ENCODE data around the gene NUF2. TPM values are rescaled to one million over a fixed set of nuclear protein-coding genes. Genes with fewer than 3 reads are reported as not detected.
A peak's percentile ranks its signal among the peaks of the same experiment; 100 is the strongest.
"Not testable (repeated sequence)": the region's sequence is repeated elsewhere in the genome, so short reads cannot be mapped to it uniquely, and the experiment has no call there.

Gene NUF2
- total RNA-seq: 1 to 10 TPM in 1 of 2 donors, under 1 TPM in 1; 0.49 to 1.2 TPM
- polyA plus RNA-seq: 1 to 10 TPM in 1 of 2 donors, under 1 TPM in 1; 0.51 to 2.4 TPM
- long read RNA-seq, donor 1, partial matches to known transcripts: 0 of 3 reads
- long read RNA-seq, donor 1, other reads (novel, unspliced or antisense): 3 of 3 reads
- long read RNA-seq, donor 2, partial matches to known transcripts: 0 of 6 reads
- long read RNA-seq, donor 2, other reads (novel, unspliced or antisense): 5 of 6 reads

DNA sequence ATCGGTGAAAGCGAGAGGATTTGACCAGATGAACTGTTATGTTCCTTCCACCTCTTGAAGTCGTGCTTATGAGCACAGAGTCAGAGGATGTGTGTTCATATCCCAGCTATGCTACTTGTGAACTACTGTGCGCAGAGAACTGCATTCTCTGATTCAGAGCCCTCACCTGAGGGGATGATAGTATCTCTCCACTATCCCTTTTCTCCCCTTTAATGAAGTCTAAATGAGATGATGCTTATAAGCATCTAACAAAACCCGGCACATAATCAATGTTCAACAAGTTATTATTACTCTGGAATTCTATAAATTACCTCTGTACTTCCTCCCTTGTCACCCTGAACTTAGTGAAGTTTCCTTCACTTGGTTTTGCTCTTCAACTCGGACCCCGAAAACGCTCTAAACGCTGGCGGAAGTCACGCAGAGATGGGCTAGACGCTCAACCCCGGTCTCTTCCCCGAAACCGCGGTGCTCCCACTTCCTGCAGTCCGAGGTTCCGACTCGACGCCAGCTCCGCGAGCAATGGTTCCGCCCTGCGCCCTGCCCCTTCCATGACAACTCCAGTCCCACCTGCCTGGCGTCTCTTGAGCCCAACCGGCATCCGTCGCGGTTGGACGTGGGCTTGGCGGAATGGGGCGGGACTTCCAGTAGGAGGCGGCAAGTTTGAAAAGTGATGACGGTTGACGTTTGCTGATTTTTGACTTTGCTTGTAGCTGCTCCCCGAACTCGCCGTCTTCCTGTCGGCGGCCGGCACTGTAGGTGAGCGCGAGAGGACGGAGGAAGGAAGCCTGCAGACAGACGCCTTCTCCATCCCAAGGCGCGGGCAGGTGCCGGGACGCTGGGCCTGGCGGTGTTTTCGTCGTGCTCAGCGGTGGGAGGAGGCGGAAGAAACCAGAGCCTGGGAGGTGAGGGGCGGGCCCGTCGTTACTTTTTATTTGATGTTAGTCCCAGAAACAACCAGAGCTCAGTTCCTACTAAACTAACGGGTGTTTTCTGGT lies at the start of gene NUF2:
Gene NUF2 (plus strand): TSS at position 644 of the 995 bp plus-strand sequence. CDS start 4,098 bp downstream, outside the sequence.
- peak; percentile 99 for DNase-seq
- WGBS, 2 donors: 0 to 1% methylated on average over 55 to 58 of the region's 58 CpGs
- Histone ChIP-seq H3K27ac (ENCODE audit: low read depth in 1 of 2, low read length in 2 of 2) (peak within 1 kb of the TSS in 1 of 2 donors; percentile 82), H3K4me1 (ENCODE audit: control insufficient read depth in 1 of 2, insufficient read depth in 2 of 2, low read length in 2 of 2) (peaks cover 0 to 3% of the 10 kb centered on the region in 2 donors), H3K4me3 (ENCODE audit: low read length in 2 of 2) (peak within 1 kb of the TSS; percentile 72 to 86), H3K27me3 (ENCODE audit: control insufficient read depth in 1 of 2, insufficient read depth in 2 of 2, low read length in 1 of 2) (no peaks in the 10 kb centered on the region), H3K36me3 (ENCODE audit: control insufficient read depth in 1 of 2, insufficient read depth in 2 of 2, low read length in 1 of 2) (no peaks in the 10 kb centered on the region), H3K9me3 (ENCODE audit: control insufficient read depth, low read length) (no peaks in the 10 kb centered on the region)
- ATAC-seq (ENCODE audit: low FRiP score): peak; percentile 100
- intact Hi-C loops (cut with DNase I): no loop called here

- Histone ChIP-seq H3K27me3 (ENCODE audit: control insufficient read depth in 1 of 2, insufficient read depth in 2 of 2, low read length in 1 of 2) (no peaks in the 10 kb centered on the region), H3K4me1 (ENCODE audit: control insufficient read depth in 1 of 2, insufficient read depth in 2 of 2, low read length in 2 of 2) (peaks cover 0 to 6% of the 10 kb centered on the region in 2 donors), H3K4me3 (ENCODE audit: low read length in 2 of 2) (no peak overlapping the region), H3K27ac (ENCODE audit: low read depth in 1 of 2, low read length in 2 of 2) (no peak overlapping the region), H3K9me3 (ENCODE audit: control insufficient read depth, low read length) (no peaks in the 10 kb centered on the region), H3K36me3 (ENCODE audit: control insufficient read depth in 1 of 2, insufficient read depth in 2 of 2, low read length in 1 of 2) (no peaks in the 10 kb centered on the region)
- DNase-seq (no peak), ATAC-seq (ENCODE audit: low FRiP score) (no peak)
- WGBS, 2 donors: 84 to 89% methylated on average over 2 of the region's 2 CpGs
- intact Hi-C loops (cut with DNase I): no loop called here
Measured at GRCh38 chr1:163273766-163274441, 47.9 kb upstream of the NUF2 start.

DNA sequence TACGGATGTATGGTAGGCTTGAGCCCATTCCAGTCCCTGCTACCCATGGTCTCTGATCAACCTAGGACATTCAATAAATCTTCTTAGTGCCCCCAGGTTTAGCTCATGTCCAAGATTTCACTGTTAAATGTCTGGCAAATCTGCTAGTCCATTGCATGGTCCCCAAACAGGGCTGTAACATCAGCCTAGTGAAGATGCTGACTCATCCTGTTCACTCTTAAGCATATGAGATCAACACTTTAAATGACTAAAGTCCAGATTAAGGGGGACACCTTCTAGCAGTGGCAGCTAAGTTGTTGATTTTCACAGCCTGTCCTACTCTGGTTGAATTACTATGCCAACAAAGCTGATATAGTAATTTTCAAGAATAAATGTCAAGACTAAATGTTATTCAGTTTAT lies 46.5 kb upstream of the NUF2 start:
- Histone ChIP-seq H3K4me3 (ENCODE audit: low read length in 2 of 2) (no peak overlapping the region), H3K27ac (ENCODE audit: low read depth in 1 of 2, low read length in 2 of 2) (no peak overlapping the region), H3K36me3 (ENCODE audit: control insufficient read depth in 1 of 2, insufficient read depth in 2 of 2, low read length in 1 of 2) (no peaks in the 10 kb centered on the region), H3K9me3 (ENCODE audit: control insufficient read depth, low read length) (no peaks in the 10 kb centered on the region), H3K27me3 (ENCODE audit: control insufficient read depth in 1 of 2, insufficient read depth in 2 of 2, low read length in 1 of 2) (no peaks in the 10 kb centered on the region), H3K4me1 (ENCODE audit: control insufficient read depth in 1 of 2, insufficient read depth in 2 of 2, low read length in 2 of 2) (peaks cover 0 to 6% of the 10 kb centered on the region in 2 donors)
- DNase-seq (no peak), ATAC-seq (ENCODE audit: low FRiP score) (no peak)
- 93 to 97% methylated on average over 1 of the region's 1 CpG for WGBS, 2 donors
- intact Hi-C loops (cut with DNase I): no loop called here

- no peak for DNase-seq
- Histone ChIP-seq H3K9me3 (ENCODE audit: control insufficient read depth, low read length) (peaks cover 3% of the 10 kb centered on the region), H3K36me3 (ENCODE audit: control insufficient read depth in 1 of 2, insufficient read depth in 2 of 2, low read length in 1 of 2) (no peaks in the 10 kb centered on the region), H3K4me1 (ENCODE audit: control insufficient read depth in 1 of 2, insufficient read depth in 2 of 2, low read length in 2 of 2) (peaks cover 0 to 6% of the 10 kb centered on the region in 2 donors), H3K4me3 (ENCODE audit: low read length in 2 of 2) (no peak overlapping the region), H3K27ac (ENCODE audit: low read depth in 1 of 2, low read length in 2 of 2) (no peak overlapping the region), H3K27me3 (ENCODE audit: control insufficient read depth in 1 of 2, insufficient read depth in 2 of 2, low read length in 1 of 2) (no peaks in the 10 kb centered on the region)
- WGBS, 2 donors: 76 to 94% methylated on average over 1 of the region's 1 CpG
- ATAC-seq (ENCODE audit: low FRiP score): no peak
- intact Hi-C loops (cut with DNase I): no loop called here
Measured at GRCh38 chr1:163278602-163279001, 43.2 kb upstream of the NUF2 start.

DNA sequence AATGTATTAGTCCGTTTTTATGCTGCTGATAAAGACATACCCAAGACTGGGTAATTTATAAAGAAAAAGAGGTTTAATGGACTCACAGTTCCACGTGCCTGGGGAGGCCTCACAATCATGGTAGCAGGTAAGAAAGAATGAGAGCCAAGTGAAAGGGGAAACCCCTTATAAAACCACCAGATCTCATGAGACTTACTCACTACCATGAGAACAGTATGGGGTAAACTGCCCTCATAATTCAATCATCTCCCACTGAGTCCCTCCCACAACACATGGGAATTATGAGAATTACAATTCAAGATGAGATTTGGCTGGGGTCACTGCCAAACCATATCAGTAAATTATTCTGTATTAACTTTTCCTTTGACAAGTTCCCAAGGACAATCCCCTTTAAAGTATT lies 36.9 kb upstream of the NUF2 start:
- intact Hi-C loops (cut with DNase I); H3K4me3 ChIP-seq (ENCODE audit: low read length in 2 of 2); H3K9me3 ChIP-seq (ENCODE audit: control insufficient read depth, low read length); H3K4me1 ChIP-seq (ENCODE audit: control insufficient read depth in 1 of 2, insufficient read depth in 2 of 2, low read length in 2 of 2); H3K27ac ChIP-seq (ENCODE audit: low read depth in 1 of 2, low read length in 2 of 2); DNase-seq; ATAC-seq (ENCODE audit: low FRiP score); H3K36me3 ChIP-seq (ENCODE audit: control insufficient read depth in 1 of 2, insufficient read depth in 2 of 2, low read length in 1 of 2); H3K27me3 ChIP-seq (ENCODE audit: control insufficient read depth in 1 of 2, insufficient read depth in 2 of 2, low read length in 1 of 2): not testable (repeated sequence)
- WGBS, 2 donors: 70 to 83% methylated on average over 2 of the region's 2 CpGs

DNA sequence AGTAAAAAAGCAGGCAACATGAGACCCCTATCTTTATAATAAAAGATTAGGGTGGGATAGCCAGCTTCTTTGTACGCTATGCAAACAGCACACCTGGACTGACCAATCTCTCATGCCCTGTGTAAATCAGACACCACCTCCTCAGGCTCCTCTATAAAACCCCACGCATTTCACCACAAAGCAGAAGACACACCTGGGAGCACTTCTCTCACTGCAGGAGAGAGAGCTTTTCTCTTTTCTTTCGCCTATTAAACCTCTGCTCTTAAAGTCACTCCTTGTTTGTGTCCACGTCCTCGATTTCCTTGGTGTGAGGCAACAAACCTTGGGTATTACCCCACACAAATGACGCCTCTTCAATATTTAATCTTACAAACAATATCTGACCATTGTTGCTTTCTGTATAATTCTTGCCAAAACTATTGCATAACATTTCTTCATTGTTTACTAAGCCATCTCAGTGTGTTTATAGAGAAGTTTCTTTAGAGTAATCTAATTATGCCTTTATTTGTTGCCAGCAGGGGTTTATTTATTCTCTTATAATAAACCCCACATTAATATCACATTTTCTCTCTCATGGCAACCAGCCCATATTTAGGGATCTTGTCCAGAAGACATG lies 31.6 kb upstream of the NUF2 start:
- 91 to 94% methylated on average over 6 of the region's 6 CpGs for WGBS, 2 donors
- no peaks in the 10 kb centered on the region for H3K36me3 ChIP-seq (ENCODE audit: control insufficient read depth in 1 of 2, insufficient read depth in 2 of 2, low read length in 1 of 2)
- H3K4me1 ChIP-seq (ENCODE audit: control insufficient read depth in 1 of 2, insufficient read depth in 2 of 2, low read length in 2 of 2): peaks cover 0 to 2% of the 10 kb centered on the region in 2 donors
- H3K27ac ChIP-seq (ENCODE audit: low read depth in 1 of 2, low read length in 2 of 2): no peak overlapping the region
- H3K9me3 ChIP-seq (ENCODE audit: control insufficient read depth, low read length): no peaks in the 10 kb centered on the region
- no peak overlapping the region for H3K4me3 ChIP-seq (ENCODE audit: low read length in 2 of 2)
- intact Hi-C loops (cut with DNase I): no loop called here
- no peak for ATAC-seq (ENCODE audit: low FRiP score)
- DNase-seq: no peak
- no peaks in the 10 kb centered on the region for H3K27me3 ChIP-seq (ENCODE audit: control insufficient read depth in 1 of 2, insufficient read depth in 2 of 2, low read length in 1 of 2)

- Histone ChIP-seq H3K27ac (ENCODE audit: low read depth in 1 of 2, low read length in 2 of 2) (no peak overlapping the region), H3K4me3 (ENCODE audit: low read length in 2 of 2) (no peak overlapping the region), H3K27me3 (ENCODE audit: control insufficient read depth in 1 of 2, insufficient read depth in 2 of 2, low read length in 1 of 2) (no peaks in the 10 kb centered on the region), H3K36me3 (ENCODE audit: control insufficient read depth in 1 of 2, insufficient read depth in 2 of 2, low read length in 1 of 2) (no peaks in the 10 kb centered on the region), H3K9me3 (ENCODE audit: control insufficient read depth, low read length) (no peaks in the 10 kb centered on the region), H3K4me1 (ENCODE audit: control insufficient read depth in 1 of 2, insufficient read depth in 2 of 2, low read length in 2 of 2) (peaks cover 0 to 2% of the 10 kb centered on the region in 2 donors)
- intact Hi-C loops (cut with DNase I): no loop called here
- WGBS, 2 donors: 98 to 100% methylated on average over 3 of the region's 3 CpGs
- ATAC-seq (ENCODE audit: low FRiP score) (no peak), DNase-seq (no peak)
Measured at GRCh38 chr1:163291461-163291860, 30.3 kb upstream of the NUF2 start.

DNA sequence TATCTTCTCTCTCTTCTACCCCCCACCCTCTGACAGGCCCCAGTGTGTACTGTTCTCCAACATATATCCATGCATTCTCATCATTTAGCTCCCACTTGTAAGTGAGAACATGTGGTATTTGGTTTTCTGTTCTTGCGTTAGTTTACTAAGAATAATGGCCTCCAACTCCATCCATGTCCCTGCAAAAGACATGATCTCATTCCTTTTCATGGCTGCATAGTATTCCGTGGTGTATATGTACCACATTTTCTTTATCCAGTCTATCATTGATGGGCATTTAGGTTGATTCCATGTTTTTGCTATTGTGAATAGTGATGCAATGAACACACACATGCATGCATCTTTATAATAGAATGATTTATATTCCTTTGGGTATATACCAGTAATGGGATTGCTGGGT lies 29.6 kb upstream of the NUF2 start:
- H3K9me3 ChIP-seq (ENCODE audit: control insufficient read depth, low read length); ATAC-seq (ENCODE audit: low FRiP score); H3K4me3 ChIP-seq (ENCODE audit: low read length in 2 of 2); H3K27ac ChIP-seq (ENCODE audit: low read depth in 1 of 2, low read length in 2 of 2); H3K27me3 ChIP-seq (ENCODE audit: control insufficient read depth in 1 of 2, insufficient read depth in 2 of 2, low read length in 1 of 2); DNase-seq; intact Hi-C loops (cut with DNase I); H3K36me3 ChIP-seq (ENCODE audit: control insufficient read depth in 1 of 2, insufficient read depth in 2 of 2, low read length in 1 of 2); H3K4me1 ChIP-seq (ENCODE audit: control insufficient read depth in 1 of 2, insufficient read depth in 2 of 2, low read length in 2 of 2): not testable (repeated sequence)
- 93 to 97% methylated on average over 2 of the region's 2 CpGs for WGBS, 2 donors

Data from aorta (tissue), 5 donors.